Hindlimb muscle (tissue), 1 donor: ENCODE data around the gene KCP. TPM values are rescaled to one million over a fixed set of nuclear protein-coding genes. Genes with fewer than 3 reads are reported as not detected.
"Not testable (repeated sequence)": the region's sequence is repeated elsewhere in the genome, so short reads cannot be mapped to it uniquely, and the experiment has no call there.

Experiments used
- DNase-seq: peaks from one replicate; pipeline ENCODE4 v3.0.0-alpha.2; 2013
- polyA plus RNA-seq: library from polyadenylated mRNA; unstranded; fragments of 120-200 nt; gene quantifications from one replicate; pipeline ENCODE4 v1.2.1, GENCODE V29; 2013; ENCODE audit not compliant: insufficient read length

The KCP gene
- 2.2 TPM for polyA plus RNA-seq

DNA sequence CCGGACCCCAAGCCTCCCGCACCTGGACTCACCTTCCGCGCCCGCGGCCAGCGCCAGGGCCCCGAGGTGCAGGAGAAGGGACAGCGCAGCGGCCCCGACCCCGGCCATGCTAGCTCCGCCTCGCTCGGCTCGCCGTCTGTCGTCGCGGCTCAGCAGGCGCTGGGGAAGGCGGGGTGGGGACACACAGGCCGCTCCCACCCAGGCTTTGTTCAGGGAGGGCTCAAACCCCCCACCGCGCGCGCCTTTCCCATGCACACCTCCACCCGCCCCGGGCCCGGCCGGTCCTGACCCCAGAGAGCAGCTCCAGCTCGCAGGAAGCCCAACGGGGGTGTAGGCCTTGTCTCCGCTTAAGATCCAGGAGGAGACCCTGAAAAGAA, at the start of gene KCP:
Gene KCP (minus strand): TSS at position 141 of the 377 bp plus-strand sequence. CDS start 33 bp downstream, at position 108.
- no peak for DNase-seq

DNA sequence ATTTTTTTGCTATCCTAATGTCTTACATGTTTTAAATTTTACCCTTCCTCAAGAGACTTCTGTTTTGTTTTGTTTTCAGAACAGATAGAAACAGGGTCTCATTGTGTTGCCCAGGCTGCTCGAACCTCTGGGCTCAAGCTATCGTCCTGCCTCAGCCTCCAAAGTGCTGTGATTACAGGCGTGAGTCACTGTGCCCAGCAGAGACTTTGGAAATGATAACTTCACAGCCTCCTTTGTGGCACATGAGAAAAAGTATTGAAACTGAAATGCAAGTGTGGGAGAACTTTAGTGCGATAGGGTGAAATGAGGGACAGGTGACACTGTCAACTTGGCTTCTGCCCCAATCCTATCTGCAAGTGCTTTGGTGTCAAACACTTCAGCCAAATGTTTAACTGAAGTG, 48.8 kb upstream of the KCP start:
- no peak for DNase-seq

DNA sequence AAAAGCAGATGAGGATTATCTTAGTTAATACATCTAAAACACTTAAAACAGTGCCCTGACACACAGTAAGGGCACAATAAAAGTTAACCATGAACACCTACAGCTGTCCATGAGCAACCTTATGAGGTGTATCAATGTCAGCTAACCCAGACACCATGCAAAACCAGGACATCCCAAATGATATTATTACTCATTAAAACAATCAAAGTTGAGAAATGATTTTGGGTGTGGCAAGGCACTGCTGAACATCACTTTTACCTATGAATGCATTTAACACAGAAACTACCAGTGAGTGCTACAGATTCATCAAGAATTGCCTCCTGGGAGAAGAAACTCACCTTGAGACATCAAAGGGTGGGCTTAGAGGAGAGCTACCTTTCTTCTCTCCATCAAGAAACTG, 45.5 kb upstream of the KCP start:
- DNase-seq, result no peak

DNA sequence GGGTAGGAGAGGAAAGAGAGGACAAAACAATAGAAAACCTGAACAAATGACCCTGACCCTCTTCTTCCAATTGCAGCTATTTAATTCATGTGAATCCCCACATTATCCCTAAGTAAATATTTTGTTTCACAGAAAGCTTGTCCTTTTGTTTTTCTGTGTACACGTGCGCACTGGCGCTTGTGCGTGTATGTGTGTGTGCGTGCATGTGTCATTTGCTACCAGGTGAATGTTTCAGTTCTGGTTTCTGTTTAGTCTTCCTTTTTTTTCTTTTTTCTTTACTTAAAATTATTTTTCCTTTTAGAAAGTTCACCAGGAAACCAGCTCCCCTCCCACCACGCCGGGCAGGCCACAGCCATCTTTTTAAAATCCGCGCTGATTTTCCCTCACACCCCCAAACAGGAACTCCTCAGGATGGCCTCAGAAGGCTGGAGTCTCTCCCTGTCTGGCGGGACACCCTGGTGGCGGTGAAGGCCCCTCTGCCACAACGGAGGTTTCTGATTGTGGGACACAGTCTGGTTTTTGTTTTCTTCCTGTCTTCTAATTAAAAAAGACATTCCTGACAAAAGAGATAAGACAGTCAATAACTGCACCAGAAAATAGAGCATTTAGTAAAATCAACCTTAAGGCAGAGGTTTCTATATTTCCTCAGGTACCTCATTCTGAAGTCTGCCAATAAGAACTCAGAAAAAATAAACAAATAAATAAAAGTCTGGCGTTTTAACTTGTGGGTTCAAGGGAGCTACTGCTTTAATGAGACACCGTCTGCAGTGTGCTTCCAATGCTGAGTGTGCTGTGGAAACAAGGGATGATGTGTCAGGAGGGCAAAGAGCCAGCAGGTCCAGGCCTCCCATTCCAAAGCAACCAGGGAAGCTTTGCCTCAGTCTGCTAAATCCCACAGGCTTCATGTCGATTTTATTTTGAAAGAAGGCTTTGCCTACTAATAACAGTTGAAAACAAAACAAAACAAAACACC, 44.6 kb upstream of the KCP start:
- peak; percentile 59 for DNase-seq

DNA sequence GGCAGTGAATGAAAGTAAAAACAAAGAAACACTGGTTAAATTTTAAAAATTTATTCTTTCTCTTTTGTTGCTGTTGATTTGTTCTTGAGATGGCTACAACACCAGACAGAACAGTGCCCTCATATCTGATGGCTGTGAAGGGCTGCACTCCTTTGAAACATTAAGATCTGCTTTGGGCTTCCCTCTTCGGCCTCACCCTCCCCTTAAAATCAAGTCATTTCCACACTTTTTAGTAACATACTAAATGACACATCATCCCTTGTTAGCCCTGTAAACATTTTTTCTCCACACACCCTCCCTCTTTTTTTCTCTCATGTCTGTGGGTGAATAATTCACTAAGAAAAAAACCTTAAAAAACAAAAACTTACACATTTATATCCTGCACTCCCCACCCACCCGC, 43.6 kb upstream of the KCP start:
- no peak for DNase-seq

DNA sequence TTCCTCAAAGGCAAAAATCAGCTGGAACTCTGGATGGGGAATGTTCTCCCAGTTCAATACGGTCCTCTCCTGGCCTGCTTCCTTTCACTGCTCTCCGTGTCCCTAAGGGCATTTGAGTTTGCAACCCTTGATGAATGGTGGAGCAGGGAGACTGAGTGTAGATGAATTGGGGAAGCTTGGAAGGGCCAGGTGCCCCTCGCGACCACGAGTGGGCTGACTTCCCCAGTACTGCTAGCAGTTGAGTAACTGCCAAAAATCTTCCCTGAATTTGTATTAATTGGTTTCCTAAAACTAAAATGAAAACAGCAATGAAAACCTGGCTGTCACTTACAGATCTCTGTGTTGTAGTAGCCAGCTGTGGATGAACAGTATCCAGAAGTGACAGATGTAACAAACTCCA, 40.8 kb upstream of the KCP start:
- DNase-seq, result no peak

DNA sequence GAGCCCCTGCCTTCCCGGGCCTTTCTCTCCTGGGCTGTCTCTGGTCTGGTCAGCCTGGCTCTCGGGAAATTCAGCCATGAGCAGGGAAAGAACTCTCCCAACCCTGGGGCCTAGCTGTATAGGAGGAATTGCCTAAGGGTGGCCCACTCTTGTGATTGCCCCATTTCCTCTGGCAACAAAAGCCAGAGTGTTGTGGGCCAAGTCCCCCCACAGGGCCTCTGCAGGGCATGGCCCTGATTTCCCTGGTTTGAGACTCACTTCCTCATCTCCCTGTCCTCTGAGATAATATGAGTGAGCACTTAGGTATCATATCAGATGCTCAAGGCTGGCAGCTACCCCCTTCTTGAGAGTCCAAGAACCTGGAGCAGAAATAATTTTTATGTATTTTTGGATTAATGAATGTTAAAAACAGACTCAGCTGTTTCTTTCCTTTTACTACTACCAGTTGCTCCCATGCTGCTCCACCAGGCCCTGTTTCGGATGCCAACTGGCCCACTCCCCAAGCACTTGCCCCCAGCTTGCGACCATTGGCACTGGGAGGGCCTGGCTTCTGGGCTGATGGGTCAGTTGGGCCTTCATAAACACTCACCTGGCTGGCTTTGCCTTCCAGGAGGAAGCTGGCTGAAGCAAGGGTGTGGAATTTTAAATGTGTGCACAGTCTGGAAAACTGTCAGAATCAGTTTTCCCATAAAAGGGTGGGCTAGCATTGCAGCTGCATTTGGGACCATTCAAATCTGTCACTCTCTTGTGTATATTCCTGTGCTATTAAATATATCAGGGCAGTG, 38.7 kb upstream of the KCP start:
- DNase-seq, result no peak

DNA sequence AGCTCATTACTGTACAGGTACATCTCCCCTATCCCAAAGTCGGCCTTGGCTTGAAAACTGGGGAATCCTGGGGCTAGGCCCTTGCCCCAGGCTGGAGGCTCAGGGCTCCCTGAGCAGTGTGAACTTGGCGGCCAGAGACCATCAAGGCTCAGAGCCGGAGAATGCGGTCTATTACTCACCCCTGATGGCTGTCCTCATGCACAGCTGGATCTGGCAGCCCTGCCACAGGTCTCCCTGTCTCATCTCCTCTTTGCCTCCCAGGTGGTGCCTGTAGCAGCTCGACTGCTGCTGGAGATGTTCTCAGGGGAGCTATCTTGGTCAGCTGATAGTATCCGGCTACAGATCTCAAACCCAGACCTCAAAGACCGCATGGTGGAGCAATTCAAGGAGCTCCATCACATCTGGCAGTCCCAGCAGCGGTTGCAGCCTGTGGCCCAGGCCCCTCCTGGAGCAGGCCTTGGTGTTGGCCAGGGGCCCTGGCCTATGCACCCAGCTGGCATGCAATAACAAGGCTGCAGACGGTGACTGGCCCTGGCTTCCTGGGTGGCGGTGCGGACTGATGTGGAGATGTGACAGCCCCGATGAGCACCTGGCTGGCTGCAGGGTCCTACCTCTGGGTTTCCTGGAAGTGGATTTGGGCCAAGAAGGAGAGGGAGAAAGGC, 37.9 kb upstream of the KCP start:
- no peak for DNase-seq

DNA sequence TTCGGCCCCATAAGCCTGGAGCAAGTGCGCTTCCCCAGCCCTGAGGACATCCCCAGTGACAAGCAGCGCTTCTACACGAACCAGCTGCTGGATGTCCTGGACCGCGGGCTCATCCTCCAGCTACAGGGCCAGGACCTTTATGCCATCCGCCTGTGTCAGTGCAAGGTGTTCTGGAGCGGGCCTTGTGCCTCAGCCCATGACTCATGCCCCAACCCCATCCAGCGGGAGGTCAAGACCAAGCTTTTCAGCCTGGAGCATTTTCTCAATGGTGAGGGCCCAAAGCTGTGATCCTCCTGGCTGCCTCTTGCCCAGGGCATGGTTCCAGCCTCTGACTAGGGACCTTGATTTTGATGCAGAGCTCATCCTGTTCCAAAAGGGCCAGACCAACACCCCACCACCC, 37.3 kb upstream of the KCP start:
- no peak for DNase-seq

DNA sequence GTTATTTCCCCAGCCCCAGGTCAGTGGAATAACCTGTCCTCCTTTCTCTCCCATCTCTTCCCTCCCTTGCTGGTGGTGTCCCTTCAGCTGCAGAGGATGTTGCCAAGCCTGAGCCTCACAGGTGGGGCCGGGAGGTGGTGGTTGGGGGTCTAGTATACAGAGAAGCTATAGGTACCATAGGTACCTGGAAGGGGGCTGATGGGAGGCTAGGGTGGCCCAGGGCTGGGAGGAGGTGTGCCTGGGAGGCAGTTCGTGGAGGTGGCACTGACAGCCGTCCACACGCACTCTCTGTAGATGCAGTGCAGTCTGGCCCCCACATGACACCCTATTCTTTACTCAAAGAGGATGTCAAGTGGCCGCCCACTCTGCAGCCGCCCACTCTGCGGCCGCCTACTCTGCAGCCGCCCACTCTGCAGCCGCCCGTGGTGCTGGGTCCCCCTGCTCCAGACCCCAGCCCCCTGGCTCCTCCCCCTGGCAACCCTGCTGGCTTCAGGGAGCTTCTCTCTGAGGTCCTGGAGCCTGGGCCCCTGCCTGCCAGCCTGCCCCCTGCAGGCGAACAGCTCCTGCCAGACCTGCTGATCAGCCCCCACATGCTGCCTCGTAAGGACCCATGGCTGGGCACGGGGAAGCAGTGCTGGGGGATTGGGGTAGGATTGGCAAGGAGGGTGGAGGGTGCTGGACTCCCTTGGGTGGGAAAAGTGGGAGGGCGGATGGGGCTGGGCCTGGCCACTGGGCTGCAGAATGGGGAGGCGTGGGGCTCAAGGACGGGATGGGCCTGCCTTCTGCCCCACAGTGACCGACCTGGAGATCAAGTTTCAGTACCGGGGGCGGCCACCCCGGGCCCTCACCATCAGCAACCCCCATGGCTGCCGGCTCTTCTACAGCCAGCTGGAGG, 36.7 kb upstream of the KCP start:
- DNase-seq, result no peak

DNA sequence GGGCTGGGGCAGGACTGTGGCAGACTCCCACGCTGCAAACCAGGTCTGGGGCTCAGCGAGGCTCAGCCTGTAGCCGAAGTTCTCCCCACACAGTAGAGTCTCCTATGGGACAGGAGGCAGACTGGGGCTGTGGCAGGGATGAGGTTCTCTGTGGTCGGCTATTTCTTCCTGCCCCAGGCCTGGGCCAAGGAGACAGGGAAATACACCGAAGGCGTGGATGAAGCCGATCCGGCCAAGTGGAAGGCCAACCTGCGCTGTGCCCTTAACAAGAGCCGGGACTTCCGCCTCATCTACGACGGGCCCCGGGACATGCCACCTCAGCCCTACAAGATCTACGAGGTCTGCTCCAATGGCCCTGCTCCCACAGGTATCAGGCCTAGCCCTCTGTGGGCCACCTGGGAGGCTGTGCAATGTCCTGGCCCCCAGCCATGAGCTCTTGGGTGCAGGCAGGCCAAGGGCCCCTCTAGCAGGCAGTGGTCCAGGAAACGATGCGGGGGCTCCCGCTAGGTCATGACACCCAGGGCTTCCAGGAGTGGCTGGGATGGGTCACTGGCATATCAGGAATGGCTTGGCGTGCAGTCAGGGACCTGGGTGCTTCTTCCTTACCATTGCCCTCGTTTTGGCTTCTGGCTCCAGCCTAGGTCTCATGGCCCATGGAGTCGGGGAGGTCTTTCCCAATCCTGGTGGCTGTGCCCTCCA, 35.3 kb upstream of the KCP start:
- no peak for DNase-seq

DNA sequence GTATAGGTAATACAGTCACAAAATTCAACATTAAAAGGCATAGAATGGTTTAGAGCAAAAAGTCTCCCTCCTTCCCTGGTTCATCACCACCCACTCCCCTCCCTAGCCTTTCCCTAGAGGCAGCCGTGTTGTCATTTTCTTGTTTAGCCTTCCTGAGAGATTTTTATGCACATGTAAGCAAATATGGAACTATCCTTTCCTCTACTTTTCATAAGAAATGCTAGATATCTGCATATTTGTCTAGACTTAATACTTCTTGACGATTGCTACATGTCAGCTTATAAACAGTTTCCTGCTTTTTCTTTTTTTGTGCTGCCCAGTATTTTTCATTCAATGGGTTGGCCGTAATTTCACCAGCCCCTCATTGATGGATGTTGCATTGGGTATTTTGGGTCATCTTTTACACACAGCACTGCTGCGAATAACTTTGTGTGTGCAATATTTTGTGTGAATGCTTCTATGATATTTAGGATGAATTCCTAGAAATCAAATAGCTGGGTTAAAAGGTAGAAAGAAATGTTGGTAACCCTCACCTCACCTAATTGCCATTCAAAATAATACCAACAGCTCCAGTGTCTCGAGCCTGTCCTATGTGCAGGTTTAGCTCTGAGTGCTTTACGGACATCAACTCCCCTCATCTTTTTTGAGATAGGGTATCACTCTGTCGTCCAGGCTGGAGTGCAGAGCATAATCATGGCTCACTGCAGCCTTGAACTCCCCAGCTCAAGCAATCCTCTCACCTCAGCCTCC, 34.2 kb upstream of the KCP start:
- no peak for DNase-seq

DNA sequence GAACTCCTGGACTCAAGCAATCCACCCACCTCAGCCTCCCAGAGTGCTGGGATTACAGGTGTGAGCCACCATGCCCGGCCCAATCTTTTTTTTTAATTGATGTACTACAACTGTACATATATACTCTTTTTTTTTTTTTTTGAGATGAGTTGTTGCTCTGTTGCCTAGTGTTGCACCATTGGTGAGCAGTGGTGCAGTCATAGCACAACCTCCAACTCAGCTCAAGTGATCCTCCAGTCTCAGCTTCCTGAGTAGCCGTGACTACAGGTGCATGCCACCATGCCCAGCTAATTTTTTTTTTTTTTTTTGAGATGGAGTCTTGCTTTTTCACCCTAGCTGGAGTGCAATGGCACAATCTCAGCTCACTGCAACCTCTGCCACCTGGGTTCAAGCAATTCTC, 32.7 kb upstream of the KCP start:
- DNase-seq, result not testable (repeated sequence)

DNA sequence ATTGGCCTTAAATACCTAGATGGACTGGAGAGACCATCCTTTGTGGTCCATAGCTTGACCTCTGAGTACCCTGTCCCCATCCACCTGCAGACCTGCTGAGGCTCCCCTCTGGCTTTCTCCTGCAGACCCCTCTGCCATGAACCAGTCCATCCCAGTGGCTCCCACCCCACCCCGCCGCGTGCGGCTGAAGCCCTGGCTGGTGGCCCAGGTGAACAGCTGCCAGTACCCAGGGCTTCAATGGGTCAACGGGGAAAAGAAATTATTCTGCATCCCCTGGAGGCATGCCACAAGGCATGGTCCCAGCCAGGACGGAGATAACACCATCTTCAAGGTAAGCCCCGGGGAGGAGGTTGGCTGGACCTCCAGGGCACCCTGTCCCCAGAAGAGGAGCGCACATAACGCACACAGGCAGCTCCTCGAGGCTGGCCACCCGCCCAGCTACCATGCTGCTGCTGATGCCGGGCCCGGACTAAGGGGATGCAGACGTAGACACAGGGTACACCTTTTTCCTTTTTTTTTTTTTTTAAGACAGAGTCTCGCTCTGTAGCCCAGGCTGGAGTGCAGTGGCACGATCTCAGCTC, 31.5 kb upstream of the KCP start:
- DNase-seq, result no peak

DNA sequence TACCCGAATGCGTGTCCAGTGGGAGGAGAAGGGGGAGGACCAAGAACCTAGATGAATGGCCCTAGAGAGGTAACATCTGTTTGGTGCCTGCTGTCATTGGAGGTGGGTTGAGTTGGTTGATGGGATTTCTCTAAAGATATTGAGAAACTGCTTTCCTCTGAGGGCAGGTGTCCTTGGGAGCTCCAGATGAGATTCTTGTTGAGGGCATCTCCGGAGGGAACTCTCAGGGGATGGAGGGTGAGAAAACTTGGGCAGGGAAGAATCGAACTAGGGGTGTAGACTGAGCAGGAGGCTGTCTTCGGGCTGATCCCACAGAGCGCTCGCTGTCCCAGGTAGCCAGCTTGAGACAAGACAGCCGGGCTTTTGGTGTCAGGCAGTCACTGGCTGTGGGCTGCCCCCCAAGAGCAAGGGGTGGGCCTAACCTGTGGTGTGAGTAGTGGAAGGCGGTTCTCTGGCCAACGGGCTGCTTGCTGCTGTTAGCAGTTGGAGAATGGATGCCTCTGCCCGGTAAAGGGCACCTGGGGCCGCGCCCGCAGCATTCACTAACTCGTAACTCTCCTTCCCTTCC, 30.9 kb upstream of the KCP start:
- no peak for DNase-seq

DNA sequence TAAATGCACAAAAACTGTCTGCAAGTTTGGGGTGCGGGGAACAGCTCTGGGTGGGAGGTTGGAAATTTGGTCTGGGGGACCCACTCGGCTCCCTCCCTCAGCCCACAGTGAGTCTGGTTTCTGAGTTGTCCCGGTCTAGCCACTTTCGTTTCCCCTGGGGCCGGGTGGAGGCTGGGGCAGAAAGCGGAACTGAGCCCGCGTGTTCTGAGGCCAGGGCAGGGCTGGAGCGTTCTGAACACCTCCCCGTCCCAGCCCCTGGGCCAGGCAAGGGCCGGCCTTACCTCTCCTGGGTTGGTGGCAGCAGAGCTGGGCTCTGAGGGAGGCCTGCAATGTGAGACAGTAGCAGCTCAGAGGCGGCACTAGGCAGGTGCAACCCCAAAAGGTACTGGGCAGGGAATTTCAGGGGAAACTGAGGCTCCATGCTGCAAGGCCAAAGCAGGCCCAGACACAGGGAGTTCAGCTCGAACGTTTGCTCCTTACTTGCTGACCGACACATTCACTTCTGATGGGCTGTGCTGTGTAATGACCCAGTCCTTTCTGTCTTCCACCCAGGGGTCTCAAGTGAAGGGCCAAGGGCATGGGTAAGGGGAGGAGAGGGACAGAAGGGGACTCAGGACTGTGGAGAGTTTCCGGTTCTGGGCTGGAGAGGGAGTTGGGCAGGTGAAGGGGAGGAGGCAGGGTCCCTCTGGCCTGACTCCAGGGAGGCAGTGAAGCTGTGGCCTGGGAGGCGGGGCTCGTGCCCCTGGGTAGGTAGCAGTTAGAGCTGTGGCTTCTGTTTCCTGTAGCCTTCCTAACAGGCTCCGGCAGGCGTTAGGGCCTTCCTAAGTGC, 30.2 kb upstream of the KCP start:
- DNase-seq, result no peak

DNA sequence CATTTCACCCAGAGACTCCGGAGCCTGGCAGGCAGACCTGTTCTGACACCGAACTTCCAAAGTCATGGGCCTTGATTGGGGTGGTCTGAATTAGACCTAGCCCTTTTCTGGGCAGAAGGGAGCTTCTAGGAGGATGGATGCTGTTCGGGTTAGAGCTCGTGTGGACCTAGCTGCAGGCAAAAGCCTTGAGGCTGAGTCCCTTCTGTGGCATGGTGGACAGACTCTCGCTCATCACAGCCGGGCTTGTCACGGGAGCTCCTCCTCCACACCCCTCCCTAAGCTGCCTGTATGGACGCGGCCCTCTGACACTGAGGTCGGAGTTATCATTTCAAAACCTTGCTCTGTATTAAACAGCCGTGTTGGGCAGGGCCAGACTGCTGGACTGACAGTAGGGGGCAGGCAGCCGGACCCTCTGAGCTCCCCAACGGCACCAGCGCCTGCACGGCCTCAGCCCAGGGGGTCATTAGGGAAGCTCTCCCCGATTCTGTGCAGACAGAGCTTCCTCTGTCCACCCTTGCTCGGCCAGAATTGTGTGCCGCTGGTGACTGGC, 29.4 kb upstream of the KCP start:
- no peak for DNase-seq

DNA sequence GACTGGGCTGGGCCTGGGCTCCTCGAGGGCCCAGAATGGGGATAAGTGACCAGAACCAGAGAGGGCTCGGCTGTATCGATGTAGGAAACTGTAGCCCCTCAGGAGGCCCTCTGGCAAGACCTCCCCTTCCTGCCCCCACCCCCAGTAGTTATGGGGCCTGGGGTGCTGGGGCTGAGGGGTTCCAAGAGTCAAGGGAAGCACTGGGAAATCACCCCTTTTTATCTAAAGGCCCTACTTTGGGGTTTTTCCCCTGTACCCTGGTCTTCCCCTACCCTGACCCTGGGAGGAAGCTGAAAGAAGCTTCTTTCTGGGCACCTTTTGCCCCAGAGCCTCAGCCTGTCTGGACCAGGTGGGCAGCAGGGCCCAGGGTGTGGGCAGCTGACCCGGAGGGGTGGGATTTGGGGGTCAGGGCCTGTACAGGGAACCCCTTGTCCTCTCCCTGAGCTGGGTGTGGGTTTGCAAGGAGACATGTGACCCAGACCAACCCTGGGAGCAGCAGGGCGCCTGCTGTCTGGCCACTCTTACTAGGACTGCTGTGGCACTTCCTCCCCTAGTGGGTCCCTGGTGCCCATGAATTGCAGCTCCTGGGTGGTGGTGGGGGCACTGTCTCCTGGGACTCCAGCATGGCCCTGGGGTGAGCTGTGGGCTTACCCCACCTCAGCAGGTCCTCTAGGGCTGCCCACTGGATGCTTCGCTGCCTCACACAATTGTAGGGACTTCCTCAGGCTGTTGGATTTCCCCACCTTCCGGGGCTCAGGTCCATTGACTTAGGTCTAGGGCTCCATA, 28.8 kb upstream of the KCP start:
- DNase-seq, result no peak
